A673 (cell line): ENCODE measurements around the gene RFTN1.

Source experiments
- EZH2 ChIP-seq: fragments of 200-600 bp; sonication (generic); IDR thresholded peaks from 2 replicates; pipeline ENCODE4 v1.6.1; 2017; ENCODE audit warnings: borderline replicate concordance, low read depth, mild to moderate bottlenecking, mixed read lengths, antibody characterized with exemption, low read length; ENCODE audit not compliant: poor library complexity, severe bottlenecking
- TF ChIP-seq, protein P1 (sequence below): fragments of 300-800, 200-600 bp; sonication (generic); conservative IDR thresholded peaks from 2 replicates; pipeline ENCODE4 v1.5.1; 2017; ENCODE audit warnings: low read depth, mild to moderate bottlenecking, antibody characterized with exemption, low read length, moderate library complexity, mixed read lengths

DNA sequence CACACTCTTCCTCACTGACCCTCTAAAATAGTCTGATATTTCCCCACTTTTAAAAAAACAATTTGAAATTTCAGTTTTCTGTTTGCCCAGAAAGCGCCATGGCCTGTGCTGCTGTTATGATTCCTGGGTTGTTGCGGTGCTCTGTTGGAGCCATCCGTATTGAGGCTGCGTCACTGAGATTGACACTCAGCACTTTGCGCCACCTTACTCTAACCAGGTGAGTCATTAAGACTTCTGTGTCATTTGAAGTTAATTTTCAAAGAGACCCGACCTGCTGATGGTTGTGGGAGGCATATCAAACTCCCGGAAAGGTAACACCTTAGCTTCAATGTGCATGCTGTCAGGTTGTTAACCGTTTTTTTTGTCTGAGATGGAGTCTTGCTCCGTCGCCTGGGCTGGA, 242.6 kb downstream of the RFTN1 start:
- TF ChIP-seq, protein P1, sequence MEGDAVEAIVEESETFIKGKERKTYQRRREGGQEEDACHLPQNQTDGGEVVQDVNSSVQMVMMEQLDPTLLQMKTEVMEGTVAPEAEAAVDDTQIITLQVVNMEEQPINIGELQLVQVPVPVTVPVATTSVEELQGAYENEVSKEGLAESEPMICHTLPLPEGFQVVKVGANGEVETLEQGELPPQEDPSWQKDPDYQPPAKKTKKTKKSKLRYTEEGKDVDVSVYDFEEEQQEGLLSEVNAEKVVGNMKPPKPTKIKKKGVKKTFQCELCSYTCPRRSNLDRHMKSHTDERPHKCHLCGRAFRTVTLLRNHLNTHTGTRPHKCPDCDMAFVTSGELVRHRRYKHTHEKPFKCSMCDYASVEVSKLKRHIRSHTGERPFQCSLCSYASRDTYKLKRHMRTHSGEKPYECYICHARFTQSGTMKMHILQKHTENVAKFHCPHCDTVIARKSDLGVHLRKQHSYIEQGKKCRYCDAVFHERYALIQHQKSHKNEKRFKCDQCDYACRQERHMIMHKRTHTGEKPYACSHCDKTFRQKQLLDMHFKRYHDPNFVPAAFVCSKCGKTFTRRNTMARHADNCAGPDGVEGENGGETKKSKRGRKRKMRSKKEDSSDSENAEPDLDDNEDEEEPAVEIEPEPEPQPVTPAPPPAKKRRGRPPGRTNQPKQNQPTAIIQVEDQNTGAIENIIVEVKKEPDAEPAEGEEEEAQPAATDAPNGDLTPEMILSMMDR: no peak
- TF ChIP-seq EZH2: no peak
